ENCODE results near the gene NOTCH1.
"Not testable (repeated sequence)": the region's sequence is repeated elsewhere in the genome, so short reads cannot be mapped to it uniquely, and the experiment has no call there.

DNA sequence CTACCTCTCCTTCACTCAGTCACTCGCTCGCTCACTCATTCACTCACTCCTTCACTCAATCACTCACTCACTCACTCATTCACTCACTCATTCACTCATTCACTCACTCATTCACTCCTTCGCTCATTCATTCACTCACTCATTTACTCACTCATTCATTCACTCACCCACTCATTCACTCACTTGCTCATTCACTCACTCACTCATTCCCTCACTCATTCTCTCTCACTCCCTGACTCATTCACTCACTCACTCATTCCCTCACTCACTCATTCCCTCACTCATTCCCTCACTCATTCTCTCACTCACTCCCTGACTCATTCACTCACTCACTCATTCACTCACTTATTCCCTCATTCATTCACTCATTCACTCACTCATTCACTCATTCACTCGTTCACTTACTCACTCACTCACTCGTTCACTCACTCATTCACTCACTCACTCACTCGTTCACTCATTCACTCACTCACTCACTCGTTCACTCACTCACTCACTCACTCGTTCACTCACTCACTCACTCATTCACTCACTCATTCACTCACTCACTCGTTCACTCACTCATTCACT, 33.9 kb upstream of the NOTCH1 start:
- not testable (repeated sequence) for TF ChIP-seq KDM1A (IDR thresholded peaks at IDR 0.05; ENCODE audit: low read depth); PHF8 (IDR thresholded peaks at IDR 0.05; ENCODE audit: borderline replicate concordance, low read depth); CTCF (IDR thresholded peaks at IDR 0.05); RAD21 (conservative IDR thresholded peaks at IDR 0.05 in 1 of 2, IDR thresholded peaks at IDR 0.05 in 1 of 2); USF2 (IDR thresholded peaks at IDR 0.05); MAFK (IDR thresholded peaks at IDR 0.05; ENCODE audit: partially characterized antibody); EHMT2 (IDR thresholded peaks at IDR 0.05; ENCODE audit: low read depth); HDAC2 (IDR thresholded peaks at IDR 0.05); PBX3 (IDR thresholded peaks at IDR 0.05); POLR2A (IDR thresholded peaks at IDR 0.05; ENCODE audit: low read length); ZFP36 (IDR thresholded peaks at IDR 0.05; ENCODE audit: borderline replicate concordance, partially characterized antibody); BHLHE40 (IDR thresholded peaks at IDR 0.05; ENCODE audit: low read depth, low read length); JUNB (IDR thresholded peaks at IDR 0.05)
- TF ChIP-seq, protein P1, sequence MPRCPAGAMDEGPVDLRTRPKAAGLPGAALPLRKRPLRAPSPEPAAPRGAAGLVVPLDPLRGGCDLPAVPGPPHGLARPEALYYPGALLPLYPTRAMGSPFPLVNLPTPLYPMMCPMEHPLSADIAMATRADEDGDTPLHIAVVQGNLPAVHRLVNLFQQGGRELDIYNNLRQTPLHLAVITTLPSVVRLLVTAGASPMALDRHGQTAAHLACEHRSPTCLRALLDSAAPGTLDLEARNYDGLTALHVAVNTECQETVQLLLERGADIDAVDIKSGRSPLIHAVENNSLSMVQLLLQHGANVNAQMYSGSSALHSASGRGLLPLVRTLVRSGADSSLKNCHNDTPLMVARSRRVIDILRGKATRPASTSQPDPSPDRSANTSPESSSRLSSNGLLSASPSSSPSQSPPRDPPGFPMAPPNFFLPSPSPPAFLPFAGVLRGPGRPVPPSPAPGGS (IDR thresholded peaks at IDR 0.05): not testable (repeated sequence)
